ENCODE measurements around the gene TBC1D14.
A peak's percentile ranks its signal among the peaks of the same experiment; 100 is the strongest.

TBC1D14 gene

DNA sequence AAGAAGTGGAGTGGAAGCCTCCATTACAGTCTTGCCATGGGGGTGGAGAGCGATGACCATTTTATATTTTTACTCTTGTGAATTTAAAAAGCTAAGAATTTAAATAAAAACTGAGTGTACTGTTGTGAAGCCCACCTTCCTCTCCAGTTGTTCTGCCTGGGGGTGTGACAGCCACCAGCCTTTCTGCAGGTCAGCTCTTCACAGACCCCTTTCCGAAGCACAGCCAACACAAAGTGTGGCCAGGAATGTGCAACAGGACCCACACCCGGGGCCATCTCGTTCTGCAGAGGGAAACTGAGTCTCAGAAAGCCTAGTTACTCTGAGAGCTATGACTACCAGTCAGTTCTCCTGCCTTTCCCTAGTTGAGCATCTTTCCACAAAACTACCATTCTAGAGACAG is 156.9 kb downstream of the TBC1D14 start:
- TF ChIP-seq EZH2phosphoT487 (conservative IDR thresholded peaks at IDR 0.05; ENCODE audit: low read length): no peak
- TF ChIP-seq, protein P1, sequence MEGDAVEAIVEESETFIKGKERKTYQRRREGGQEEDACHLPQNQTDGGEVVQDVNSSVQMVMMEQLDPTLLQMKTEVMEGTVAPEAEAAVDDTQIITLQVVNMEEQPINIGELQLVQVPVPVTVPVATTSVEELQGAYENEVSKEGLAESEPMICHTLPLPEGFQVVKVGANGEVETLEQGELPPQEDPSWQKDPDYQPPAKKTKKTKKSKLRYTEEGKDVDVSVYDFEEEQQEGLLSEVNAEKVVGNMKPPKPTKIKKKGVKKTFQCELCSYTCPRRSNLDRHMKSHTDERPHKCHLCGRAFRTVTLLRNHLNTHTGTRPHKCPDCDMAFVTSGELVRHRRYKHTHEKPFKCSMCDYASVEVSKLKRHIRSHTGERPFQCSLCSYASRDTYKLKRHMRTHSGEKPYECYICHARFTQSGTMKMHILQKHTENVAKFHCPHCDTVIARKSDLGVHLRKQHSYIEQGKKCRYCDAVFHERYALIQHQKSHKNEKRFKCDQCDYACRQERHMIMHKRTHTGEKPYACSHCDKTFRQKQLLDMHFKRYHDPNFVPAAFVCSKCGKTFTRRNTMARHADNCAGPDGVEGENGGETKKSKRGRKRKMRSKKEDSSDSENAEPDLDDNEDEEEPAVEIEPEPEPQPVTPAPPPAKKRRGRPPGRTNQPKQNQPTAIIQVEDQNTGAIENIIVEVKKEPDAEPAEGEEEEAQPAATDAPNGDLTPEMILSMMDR (IDR thresholded peaks at IDR 0.05; ENCODE audit: insufficient read depth, low read length, poor library complexity, severe bottlenecking): no peak
- H3K79me2 ChIP-seq (ENCODE audit: insufficient read depth, low read length): peaks cover 43% of the 10 kb centered on the region
- no peaks in the 10 kb centered on the region for H3K9me3 ChIP-seq (ENCODE audit: insufficient read depth, low read length)
- no peak overlapping the region for H3K27ac ChIP-seq (ENCODE audit: low read depth, low read length)
- H4K20me1 ChIP-seq (ENCODE audit: low read depth, low read length): no peaks in the 10 kb centered on the region; the same call in 1 of the 2 replicates
- peak overlapping the region; percentile 89 for H3K9ac ChIP-seq (ENCODE audit: low read length)
- H3K9me2 ChIP-seq (replicated peaks; ENCODE audit: insufficient read depth, low read length): no peaks in the 10 kb centered on the region
- no peaks in the 10 kb centered on the region for H3K27me3 ChIP-seq (ENCODE audit: low read length)
- no peak overlapping the region for H2AFZ ChIP-seq (ENCODE audit: low read depth, low read length, severe bottlenecking)
- no peaks in the 10 kb centered on the region for H3F3A ChIP-seq (ENCODE audit: insufficient read depth)
- peak overlapping the region; percentile 94 for H3K4me2 ChIP-seq (ENCODE audit: low read depth, low read length, poor library complexity, severe bottlenecking)
- peaks cover 9% of the 10 kb centered on the region; the same call in 1 of the 2 replicates for H3K36me3 ChIP-seq (ENCODE audit: low read length)
- H3K4me3 ChIP-seq (ENCODE audit: insufficient read depth, low read length, poor library complexity, severe bottlenecking): peak overlapping the region; percentile 88

DNA sequence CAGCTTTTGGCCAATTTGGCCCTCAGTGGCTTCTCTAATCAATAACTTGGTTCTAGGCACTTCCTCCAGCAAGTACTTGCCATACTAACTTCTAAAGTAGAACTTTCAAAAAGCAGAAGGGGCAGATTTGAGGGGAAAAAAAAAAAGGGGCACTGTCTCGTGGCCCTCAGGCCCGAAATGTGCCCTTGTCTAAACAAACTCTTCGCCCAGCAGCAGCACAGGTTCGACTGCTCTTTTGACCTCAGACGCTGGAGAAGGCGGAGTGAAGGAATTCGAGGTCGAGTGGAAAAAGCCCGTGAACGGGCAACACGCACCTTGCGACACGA is 157.5 kb downstream of the TBC1D14 start:
- peaks cover 43% of the 10 kb centered on the region for H3K79me2 ChIP-seq (ENCODE audit: insufficient read depth, low read length)

DNA sequence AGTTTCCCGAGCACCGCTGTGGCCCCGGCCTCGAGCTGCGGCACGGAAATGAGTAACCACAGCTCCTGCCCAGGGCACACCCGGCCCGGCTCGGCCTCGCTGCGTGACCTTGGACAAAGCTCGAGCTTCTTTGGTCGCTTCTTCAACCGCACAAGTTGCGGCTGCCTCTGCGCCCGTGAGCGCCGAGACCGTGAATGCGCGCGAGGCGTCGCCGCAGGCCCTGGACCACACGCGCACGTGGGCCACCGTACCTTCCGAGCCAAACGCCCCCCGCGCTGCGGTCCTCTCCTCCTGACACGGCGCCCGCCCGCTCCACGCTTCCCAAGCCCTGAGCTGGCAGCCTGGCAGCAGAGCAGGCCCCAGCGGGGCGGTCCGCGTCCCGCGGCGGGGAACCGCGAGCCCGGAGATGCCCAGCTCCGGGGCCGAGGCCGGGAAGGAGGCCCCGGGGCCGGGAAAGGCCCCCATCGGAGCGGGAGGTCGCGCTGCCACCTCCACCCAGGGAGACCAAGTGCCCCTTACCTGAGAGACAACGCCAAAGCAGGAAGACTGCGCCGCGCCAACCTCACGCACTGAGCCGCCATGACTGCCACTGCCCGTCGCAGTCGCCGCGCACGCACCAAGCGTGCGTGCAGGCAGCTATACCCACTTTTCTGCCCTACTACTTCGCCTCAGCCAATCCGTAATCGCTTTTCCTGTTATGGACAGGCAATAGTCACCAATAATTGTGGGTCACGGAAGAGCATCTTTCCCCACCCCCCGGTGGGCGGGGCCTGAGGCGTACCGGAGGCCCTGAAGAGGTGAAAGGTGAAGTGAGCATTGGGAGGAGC is 158.0 kb downstream of the TBC1D14 start, which contains the start of gene GRPEL1:
GRPEL1 (minus strand) TSS at position 613 of the 827 bp plus-strand sequence; CDS start at position 581, 32 bp downstream.
- H3K4me3 ChIP-seq (ENCODE audit: insufficient read depth, low read length, poor library complexity, severe bottlenecking): peak within 1 kb of the TSS; percentile 88
- peak within 1 kb of the TSS; percentile 89 for H3K9ac ChIP-seq (ENCODE audit: low read length)
- no peaks in the 10 kb centered on the region for H3K9me2 ChIP-seq (replicated peaks; ENCODE audit: insufficient read depth, low read length)
- H3K27ac ChIP-seq (ENCODE audit: low read depth, low read length): peak within 1 kb of the TSS; percentile 57
- no peaks in the 10 kb centered on the region; the same call in 1 of the 2 replicates for H4K20me1 ChIP-seq (ENCODE audit: low read depth, low read length)
- peak within 1 kb of the TSS; percentile 77 for H2AFZ ChIP-seq (ENCODE audit: low read depth, low read length, severe bottlenecking)
- peaks cover 43% of the 10 kb centered on the region for H3K79me2 ChIP-seq (ENCODE audit: insufficient read depth, low read length)
- no peaks in the 10 kb centered on the region for H3K27me3 ChIP-seq (ENCODE audit: low read length)
- H3K36me3 ChIP-seq (ENCODE audit: low read length): peaks cover 7% of the 10 kb centered on the region; the same call in 1 of the 2 replicates
- H3F3A ChIP-seq (ENCODE audit: insufficient read depth): no peaks in the 10 kb centered on the region
- no peaks in the 10 kb centered on the region for H3K9me3 ChIP-seq (ENCODE audit: insufficient read depth, low read length)
- TF ChIP-seq, protein P1 (IDR thresholded peaks at IDR 0.05; ENCODE audit: insufficient read depth, low read length, poor library complexity, severe bottlenecking): no peak
- TF ChIP-seq EZH2phosphoT487 (conservative IDR thresholded peaks at IDR 0.05; ENCODE audit: low read length): no peak
- peak within 1 kb of the TSS; percentile 94 for H3K4me2 ChIP-seq (ENCODE audit: low read depth, low read length, poor library complexity, severe bottlenecking)

More for the DNA sequence above, 157.5 kb downstream of the TBC1D14 start:
- Histone ChIP-seq H3K4me3 (ENCODE audit: insufficient read depth, low read length, poor library complexity, severe bottlenecking) (peak overlapping the region; percentile 88), H3K27ac (ENCODE audit: low read depth, low read length) (peak overlapping the region; percentile 57; the same call in 1 of the 2 replicates), H4K20me1 (ENCODE audit: low read depth, low read length) (no peaks in the 10 kb centered on the region; the same call in 1 of the 2 replicates), H2AFZ (ENCODE audit: low read depth, low read length, severe bottlenecking) (peak overlapping the region; percentile 58), H3F3A (ENCODE audit: insufficient read depth) (no peaks in the 10 kb centered on the region), H3K4me2 (ENCODE audit: low read depth, low read length, poor library complexity, severe bottlenecking) (peak overlapping the region; percentile 94), H3K9me3 (ENCODE audit: insufficient read depth, low read length) (no peaks in the 10 kb centered on the region), H3K9ac (ENCODE audit: low read length) (peak overlapping the region; percentile 89), H3K36me3 (ENCODE audit: low read length) (peaks cover 8% of the 10 kb centered on the region; the same call in 1 of the 2 replicates), H3K27me3 (ENCODE audit: low read length) (no peaks in the 10 kb centered on the region), H3K9me2 (replicated peaks; ENCODE audit: insufficient read depth, low read length) (no peaks in the 10 kb centered on the region)
- TF ChIP-seq, protein P1 (IDR thresholded peaks at IDR 0.05; ENCODE audit: insufficient read depth, low read length, poor library complexity, severe bottlenecking): no peak

Measured in SU-DHL-6 (cell line).